ENCODE data around the gene EXOSC3. TPM values are rescaled to one million over a fixed set of nuclear protein-coding genes. Genes with fewer than 3 reads are reported as not detected.

EXOSC3 gene
- total and polyA plus RNA-seq, 11 donors: 9.6 to 24.0 (median 14.0) TPM

- H3K27ac ChIP-seq: peak within 1 kb of the TSS; percentile 28 to 93 (median 88)
- H3K4me1 ChIP-seq: peaks cover 0 to 33% (median 26%) of the 10 kb centered on the region in 12 donors
- DNase-seq: peak; percentile 87 to 94 (median 88)
- intact Hi-C loops (cut with DNase I): loop anchor here in 3 of 10 donors (1.0 to 5.0 kb wide), 3 partner anchors 15 to 208 kb away; partner anchors contain the start of genes EXOSC3 (in 1 of the 3) and TOMM5 (in 1 of the 3)
- ATAC-seq: peak; percentile 79 to 97 (median 96)
- no peaks in the 10 kb centered on the region for H3K36me3 ChIP-seq
- no peaks in the 10 kb centered on the region for H3K9me3 ChIP-seq
- 0 to 1% (median 0%) methylated on average over 9 to 72 of the region's 72 CpGs for WGBS, 4 donors
- TF ChIP-seq CTCF (IDR thresholded peaks at IDR 0.05): no peak
- TF ChIP-seq POLR2A (IDR thresholded peaks at IDR 0.05): peak in 1 of 2 donors; percentile 73
- H3K27me3 ChIP-seq: no peaks in the 10 kb centered on the region
- peak within 1 kb of the TSS; percentile 77 to 100 (median 95) for H3K4me3 ChIP-seq
Observed at GRCh38 chr9:37800631-37801286, 15.9 kb upstream of the EXOSC3 start, which contains the start of gene DCAF10. DCAF10 (plus strand) TSS chr9:37800797; CDS start chr9:37800867, 70 bp downstream.

- DNase-seq (no peak), ATAC-seq (no peak)
- no peaks in the 10 kb centered on the region for H3K36me3 ChIP-seq
- no peaks in the 10 kb centered on the region for H3K9me3 ChIP-seq
- 67 to 86% (median 77%) methylated on average over 1 of the region's 1 CpG for WGBS, 4 donors
- H3K4me3 ChIP-seq: no peak overlapping the region
- no peak overlapping the region for H3K27ac ChIP-seq
- H3K4me1 ChIP-seq: peaks cover 0 to 33% (median 26%) of the 10 kb centered on the region in 12 donors
- intact Hi-C loops (cut with DNase I): loop anchor here in 2 of 10 donors (2.0 to 10.0 kb wide), 4 partner anchors 14 to 214 kb away; partner anchors contain the start of gene EXOSC3 (in 1 of the 2)
- H3K27me3 ChIP-seq: no peaks in the 10 kb centered on the region
- TF ChIP-seq CTCF (IDR thresholded peaks at IDR 0.05) (no peak), POLR2A (IDR thresholded peaks at IDR 0.05) (no peak)
Observed at GRCh38 chr9:37798677-37799076, 13.8 kb upstream of the EXOSC3 start.

- Histone ChIP-seq H3K4me1 (peaks cover 0 to 9% (median 5%) of the 10 kb centered on the region in 12 donors), H3K4me3 (no peak overlapping the region), H3K36me3 (no peaks in the 10 kb centered on the region), H3K27ac (no peak overlapping the region), H3K27me3 (no peaks in the 10 kb centered on the region), H3K9me3 (no peaks in the 10 kb centered on the region)
- intact Hi-C loops (cut with DNase I): loop anchor here in 1 of 10 donors (5.0 to 10.0 kb wide), 3 partner anchors 39 to 211 kb away; no protein-coding TSS in a partner anchor
- ATAC-seq (no peak), DNase-seq (no peak)
- 57 to 71% (median 68%) methylated on average over 2 of the region's 2 CpGs for WGBS, 4 donors
- TF ChIP-seq POLR2A (IDR thresholded peaks at IDR 0.05) (no peak), CTCF (IDR thresholded peaks at IDR 0.05) (no peak)
Observed at GRCh38 chr9:37796232-37796631, 11.4 kb upstream of the EXOSC3 start.

- H3K4me1 ChIP-seq: no peaks in the 10 kb centered on the region
- peaks cover 0 to 5% (median 0%) of the 10 kb centered on the region in 9 donors for H3K27me3 ChIP-seq
- 85 to 93% (median 88%) methylated on average over 5 of the region's 5 CpGs for WGBS, 4 donors
- TF ChIP-seq CTCF (IDR thresholded peaks at IDR 0.05) (no peak), POLR2A (IDR thresholded peaks at IDR 0.05) (no peak)
- ATAC-seq (no peak), DNase-seq (no peak)
- H3K9me3 ChIP-seq: no peaks in the 10 kb centered on the region
- H3K27ac ChIP-seq: no peak overlapping the region
- intact Hi-C loops (cut with DNase I): loop anchor here in 1 of 10 donors (10.0 kb wide), 2 partner anchors 83 to 207 kb away; no protein-coding TSS in a partner anchor
- H3K36me3 ChIP-seq: no peaks in the 10 kb centered on the region
- H3K4me3 ChIP-seq: no peak overlapping the region
Observed at GRCh38 chr9:37792122-37792521, 7.3 kb upstream of the EXOSC3 start.

All from heart left ventricle (tissue), 16 donors.